K562 (cell line): Measurements from ENCODE around the gene ZNF385C.

Source experiments
- HDAC6 ChIP-seq: IDR thresholded peaks from 2 replicates; pipeline ENCODE4 v1.6.1; 2012; ENCODE audit warnings: low read depth, mild to moderate bottlenecking, control low read depth, inconsistent platforms, low read length, moderate library complexity
- JUN ChIP-seq, 2 experiments: sonication (generic) in 1 of 2; formaldehyde crosslinking in 1 of 2; IDR thresholded peaks; 2 replicates each; pipeline versions ENCODE4 v1.6.1 to v1.8.0; 2012 to 2022; ENCODE audit warnings: borderline replicate concordance in 2 of 2, mild to moderate bottlenecking in 2 of 2, improper control_type of control experiment in 1 of 2, low read depth in 1 of 2, low read length in 1 of 2, missing genetic modification reagents in 1 of 2
- KLF13 ChIP-seq: fragments of 450-650 bp; IDR thresholded peaks from 2 replicates; pipeline ENCODE4 v1.6.1; 2016; ENCODE audit warnings: missing genetic modification characterization, low read depth, mild to moderate bottlenecking, missing compliant biosample characterization, moderate library complexity, borderline replicate concordance
- NFYB ChIP-seq: IDR thresholded peaks from 2 replicates; pipeline ENCODE4 v1.6.1; 2011; ENCODE audit warnings: mild to moderate bottlenecking, moderate library complexity; ENCODE audit not compliant: insufficient read length; ENCODE audit errors: extremely low read depth
- PHF8 ChIP-seq: fragments of 200-600 bp; sonication (generic); IDR thresholded peaks from 2 replicates; pipeline ENCODE4 v1.6.1; 2012; ENCODE audit warnings: mixed run types, mild to moderate bottlenecking, inconsistent platforms, low read length, moderate library complexity, borderline replicate concordance
- POLR2AphosphoS5 ChIP-seq: IDR thresholded peaks from 2 replicates; pipeline ENCODE4 v1.6.1; 2011; ENCODE audit warnings: mild to moderate bottlenecking, low read depth, low read length, moderate library complexity; ENCODE audit not compliant: control insufficient read depth, insufficient read depth
- PTBP1 ChIP-seq: fragments of 200-400 bp; formaldehyde crosslinking; IDR thresholded peaks from 2 replicates; pipeline ENCODE4 v1.6.1; 2017; ENCODE audit warnings: low read depth, low read length
- SRF ChIP-seq, 2 experiments: fragments of 250-450, 450-650 bp in 1 of 2; sonication (Bioruptor Pico) in 1 of 2; sonication (generic) in 1 of 2; formaldehyde crosslinking; IDR thresholded peaks; 2 replicates each; pipeline versions ENCODE4 v1.5.0 to v1.5.1; 2020 to 2022; ENCODE audit warnings: mild to moderate bottlenecking in 1 of 2, missing genetic modification reagents in 1 of 2
- U2AF2 ChIP-seq: fragments of 200-400 bp; formaldehyde crosslinking; optimal IDR thresholded peaks from 2 replicates; pipeline ENCODE3; 2017; ENCODE audit warnings: low read depth, mild to moderate bottlenecking, low read length
- TF ChIP-seq, protein P1 (sequence below), 3 experiments: IDR thresholded peaks in 2 of 3; conservative IDR thresholded peaks in 1 of 3; 2 replicates each; pipeline ENCODE4 v1.5.1; 2011 to 2012; ENCODE audit warnings: low read length in 3 of 3, mild to moderate bottlenecking in 3 of 3, control low read depth in 2 of 3, improper control_type of control experiment in 1 of 3, inconsistent platforms in 1 of 3, low read depth in 1 of 3, mixed read lengths in 1 of 3, moderate library complexity in 1 of 3; ENCODE audit not compliant: insufficient read depth in 2 of 3

- TF ChIP-seq, protein P1, sequence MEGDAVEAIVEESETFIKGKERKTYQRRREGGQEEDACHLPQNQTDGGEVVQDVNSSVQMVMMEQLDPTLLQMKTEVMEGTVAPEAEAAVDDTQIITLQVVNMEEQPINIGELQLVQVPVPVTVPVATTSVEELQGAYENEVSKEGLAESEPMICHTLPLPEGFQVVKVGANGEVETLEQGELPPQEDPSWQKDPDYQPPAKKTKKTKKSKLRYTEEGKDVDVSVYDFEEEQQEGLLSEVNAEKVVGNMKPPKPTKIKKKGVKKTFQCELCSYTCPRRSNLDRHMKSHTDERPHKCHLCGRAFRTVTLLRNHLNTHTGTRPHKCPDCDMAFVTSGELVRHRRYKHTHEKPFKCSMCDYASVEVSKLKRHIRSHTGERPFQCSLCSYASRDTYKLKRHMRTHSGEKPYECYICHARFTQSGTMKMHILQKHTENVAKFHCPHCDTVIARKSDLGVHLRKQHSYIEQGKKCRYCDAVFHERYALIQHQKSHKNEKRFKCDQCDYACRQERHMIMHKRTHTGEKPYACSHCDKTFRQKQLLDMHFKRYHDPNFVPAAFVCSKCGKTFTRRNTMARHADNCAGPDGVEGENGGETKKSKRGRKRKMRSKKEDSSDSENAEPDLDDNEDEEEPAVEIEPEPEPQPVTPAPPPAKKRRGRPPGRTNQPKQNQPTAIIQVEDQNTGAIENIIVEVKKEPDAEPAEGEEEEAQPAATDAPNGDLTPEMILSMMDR (IDR thresholded peaks at IDR 0.05 in 2 of 3, conservative IDR thresholded peaks at IDR 0.05 in 1 of 3; ENCODE audit: insufficient read depth in 2 of 3, low read depth in 1 of 3, low read length in 3 of 3): no peak
- no peak for TF ChIP-seq HDAC6
- no peak for TF ChIP-seq NFYB
- TF ChIP-seq POLR2AphosphoS5: no peak
- TF ChIP-seq KLF13: no peak
- no peak for TF ChIP-seq PTBP1
- no peak for TF ChIP-seq U2AF2
- no peak for TF ChIP-seq SRF (CRISPR knock-in tag; IDR thresholded peaks at IDR 0.05)
- no peak for TF ChIP-seq PHF8
- TF ChIP-seq JUN (IDR thresholded peaks at IDR 0.05; ENCODE audit: borderline replicate concordance, low read depth, low read length): no peak
- no peak for TF ChIP-seq JUN (CRISPR knock-in tag; IDR thresholded peaks at IDR 0.05; ENCODE audit: borderline replicate concordance)
Measured at GRCh38 chr17:41988418-41988817, 109.9 kb downstream of the ZNF385C start.
